SU-DHL-6 (cell line): Measurements from ENCODE around the gene DFFB.
"Not testable (repeated sequence)": the region's sequence is repeated elsewhere in the genome, so short reads cannot be mapped to it uniquely, and the experiment has no call there.

Experiments used
- H2AFZ ChIP-seq: fragments of 200-600 bp; sonication (generic); 2 replicates; pipeline ENCODE4 v1.6.1; 2014; ENCODE audit warnings: low read depth, mild to moderate bottlenecking, moderate library complexity, mixed read lengths, antibody characterized with exemption, low read length; ENCODE audit not compliant: severe bottlenecking
- H3F3A ChIP-seq: fragments of 200-600 bp; shearing (Covaris generic); 2 replicates; pipeline ENCODE4 v1.6.0; 2016; ENCODE audit warnings: antibody characterized with exemption, mild to moderate bottlenecking; ENCODE audit not compliant: insufficient read depth
- H3K27ac ChIP-seq: fragments of 200-600 bp; sonication (generic); 2 replicates; pipeline ENCODE4 v1.5.1; 2016; ENCODE audit warnings: low read depth, mild to moderate bottlenecking, low read length, moderate library complexity, mixed read lengths
- H3K27me3 ChIP-seq: fragments of 200-600 bp; sonication (generic), shearing (Covaris generic); 2 replicates; pipeline ENCODE4 v1.6.0; 2014; ENCODE audit warnings: mild to moderate bottlenecking, low read length
- H3K36me3 ChIP-seq: fragments of 200-600 bp; sonication (generic); 2 replicates; pipeline ENCODE4 v1.6.1; 2014; ENCODE audit warnings: mild to moderate bottlenecking, low read length, mixed read lengths
- H3K4me2 ChIP-seq: fragments of 300-600, 200-600 bp; shearing (Covaris generic), sonication (generic); 2 replicates; pipeline ENCODE4 v1.6.0; 2014; ENCODE audit warnings: low read length, low read depth, mild to moderate bottlenecking; ENCODE audit not compliant: poor library complexity, severe bottlenecking
- H3K4me3 ChIP-seq: fragments of 200-600 bp; sonication (generic); 2 replicates; pipeline ENCODE4 v1.5.1; 2014; ENCODE audit warnings: antibody characterized with exemption, low read length, mild to moderate bottlenecking, mixed read lengths; ENCODE audit not compliant: insufficient read depth, poor library complexity, severe bottlenecking
- H3K79me2 ChIP-seq: fragments of 200-600 bp; sonication (generic); 2 replicates; pipeline ENCODE4 v1.6.1; 2014; ENCODE audit warnings: mild to moderate bottlenecking, low read length, moderate library complexity; ENCODE audit not compliant: insufficient read depth
- H3K9ac ChIP-seq: fragments of 200-600 bp; sonication (generic); 2 replicates; pipeline ENCODE4 v1.7.0; 2014; ENCODE audit warnings: mild to moderate bottlenecking, low read length
- H3K9me2 ChIP-seq: fragments of 200-600 bp; sonication (generic); replicated peaks from 2 replicates; pipeline ENCODE4 v1.6.1; 2014; ENCODE audit warnings: low read length; ENCODE audit not compliant: insufficient read depth
- H3K9me3 ChIP-seq: fragments of 200-600 bp; sonication (generic); 2 replicates; pipeline ENCODE4 v1.6.1; 2014; ENCODE audit warnings: low read length, mixed read lengths; ENCODE audit not compliant: insufficient read depth
- H4K20me1 ChIP-seq: fragments of 200-600 bp; sonication (generic); 2 replicates; pipeline ENCODE4 v1.6.1; 2014; ENCODE audit warnings: low read depth, mild to moderate bottlenecking, antibody characterized with exemption, low read length, moderate library complexity, mixed read lengths
- CTCF ChIP-seq: fragments of 200-600 bp; sonication (generic); IDR thresholded peaks from one replicate; pipeline ENCODE4 v1.5.1; 2017; ENCODE audit warnings: antibody characterized with exemption, mild to moderate bottlenecking, low read length, moderate library complexity; ENCODE audit not compliant: insufficient read depth, poor library complexity, severe bottlenecking
- EZH2phosphoT487 ChIP-seq: fragments of 200-600 bp; sonication (generic), shearing (Covaris generic); conservative IDR thresholded peaks from 2 replicates; pipeline ENCODE4 v1.6.1; 2018; ENCODE audit warnings: mild to moderate bottlenecking, antibody characterized with exemption, low read length, moderate library complexity, mixed read lengths

The DFFB gene, protein sequence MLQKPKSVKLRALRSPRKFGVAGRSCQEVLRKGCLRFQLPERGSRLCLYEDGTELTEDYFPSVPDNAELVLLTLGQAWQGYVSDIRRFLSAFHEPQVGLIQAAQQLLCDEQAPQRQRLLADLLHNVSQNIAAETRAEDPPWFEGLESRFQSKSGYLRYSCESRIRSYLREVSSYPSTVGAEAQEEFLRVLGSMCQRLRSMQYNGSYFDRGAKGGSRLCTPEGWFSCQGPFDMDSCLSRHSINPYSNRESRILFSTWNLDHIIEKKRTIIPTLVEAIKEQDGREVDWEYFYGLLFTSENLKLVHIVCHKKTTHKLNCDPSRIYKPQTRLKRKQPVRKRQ

GRCh38 chr1:3856923-3857790 lies at the start of gene DFFB, which contains the start of gene CEP104:
Gene DFFB (plus strand): TSS chr1:3857476. CDS start chr1:3857604, 128 bp downstream.
Gene CEP104 (minus strand): TSS chr1:3857211. CDS start chr1:3852407, 4,804 bp downstream.
- Histone ChIP-seq H3K9me2 (no peaks in the 10 kb centered on the region), H3K4me3 (peak within 1 kb of the TSS; percentile 59), H2AFZ (peak within 1 kb of the TSS; percentile 64), H3K9me3 (no peaks in the 10 kb centered on the region), H3K79me2 (peaks cover 12% of the 10 kb centered on the region; the same call in 1 of the 2 replicates), H3K36me3 (no peaks in the 10 kb centered on the region), H4K20me1 (no peaks in the 10 kb centered on the region), H3K27me3 (no peaks in the 10 kb centered on the region), H3K27ac (peak within 1 kb of the TSS; percentile 51), H3K9ac (peak within 1 kb of the TSS; percentile 62), H3F3A (no peaks in the 10 kb centered on the region; the same call in 1 of the 2 replicates), H3K4me2 (peak within 1 kb of the TSS; percentile 73)
- TF ChIP-seq EZH2phosphoT487 (no peak), CTCF (no peak)

- Histone ChIP-seq H2AFZ (no peak overlapping the region), H3K4me3 (no peak overlapping the region), H3F3A (no peaks in the 10 kb centered on the region), H3K9ac (no peak overlapping the region), H3K4me2 (no peak overlapping the region), H3K27ac (no peak overlapping the region), H3K79me2 (no peaks in the 10 kb centered on the region), H3K9me3 (no peaks in the 10 kb centered on the region), H3K27me3 (no peaks in the 10 kb centered on the region), H3K9me2 (no peaks in the 10 kb centered on the region), H4K20me1 (no peaks in the 10 kb centered on the region), H3K36me3 (no peaks in the 10 kb centered on the region)
- TF ChIP-seq EZH2phosphoT487 (no peak), CTCF (no peak)
These were observed 49.5 kb upstream of the DFFB start for GRCh38 chr1:3807769-3808168.

- no peaks in the 10 kb centered on the region for H3K9me3 ChIP-seq
- no peak overlapping the region for H3K27ac ChIP-seq
- H3K9me2 ChIP-seq, result no peaks in the 10 kb centered on the region
- H3K4me3 ChIP-seq, result no peak overlapping the region
- H3K4me2 ChIP-seq, result no peak overlapping the region
- no peak for TF ChIP-seq EZH2phosphoT487
- TF ChIP-seq CTCF, result no peak
- H3K79me2 ChIP-seq, result no peaks in the 10 kb centered on the region
- no peak overlapping the region for H3K9ac ChIP-seq
- H3F3A ChIP-seq, result no peaks in the 10 kb centered on the region
- no peaks in the 10 kb centered on the region for H3K36me3 ChIP-seq
- H2AFZ ChIP-seq, result no peak overlapping the region
- H4K20me1 ChIP-seq, result no peaks in the 10 kb centered on the region
- no peaks in the 10 kb centered on the region for H3K27me3 ChIP-seq
These were observed 47.6 kb upstream of the DFFB start for GRCh38 chr1:3809680-3810079.

DNA sequence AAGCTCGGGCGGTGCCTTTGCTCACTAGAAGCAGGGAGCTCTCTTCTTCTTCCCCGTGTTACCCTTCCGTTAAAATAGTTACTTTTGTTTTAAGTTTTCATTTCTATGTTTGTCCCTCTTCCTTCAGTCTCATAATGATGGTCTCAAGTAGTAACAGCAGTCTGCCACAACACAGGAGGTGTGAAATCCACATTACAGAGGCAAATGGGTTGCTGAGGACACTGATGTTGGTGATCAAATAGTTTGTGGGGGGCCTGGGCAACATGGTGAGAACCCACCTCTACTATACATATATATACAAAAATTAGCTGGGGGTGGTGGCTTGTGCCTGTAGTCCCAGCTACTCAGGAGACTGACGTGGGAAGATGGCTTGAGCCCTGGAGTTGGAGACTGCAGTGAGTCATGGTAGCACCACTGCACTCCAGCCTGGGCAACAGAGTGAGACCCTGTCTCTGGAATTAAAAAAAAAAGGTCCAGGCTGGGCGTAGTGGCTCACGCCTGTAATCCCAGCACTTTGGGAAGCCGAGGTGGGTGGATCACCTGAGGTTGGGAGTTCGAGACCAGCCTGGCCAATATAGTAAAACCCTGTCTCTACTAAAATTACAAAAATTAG lies 47.0 kb upstream of the DFFB start:
- H2AFZ ChIP-seq, H3K9me2 ChIP-seq, H3K4me2 ChIP-seq, H3F3A ChIP-seq, H3K27ac ChIP-seq, H3K9me3 ChIP-seq, H3K79me2 ChIP-seq, H3K4me3 ChIP-seq, H3K27me3 ChIP-seq, H4K20me1 ChIP-seq, H3K36me3 ChIP-seq, H3K9ac ChIP-seq: not testable (repeated sequence)
